Lower leg skin (tissue), 3 donors: Measurements from ENCODE around the gene MAST4.

ENCODE experiments used
- POLR2A ChIP-seq, 2 donors: fragments of 450-650 bp; IDR thresholded peaks; one replicate each; pipeline ENCODE4 v1.6.1; 2016 to 2017; ENCODE audit warnings: antibody characterized with exemption in 2 of 2, mild to moderate bottlenecking in 1 of 2, moderate library complexity in 1 of 2
- TF ChIP-seq, protein P1 (sequence below), 3 donors: fragments of 450-650 bp; IDR thresholded peaks; one replicate each; pipeline ENCODE4 v1.5.1; 2016; ENCODE audit warnings: antibody characterized with exemption in 3 of 3, mild to moderate bottlenecking in 3 of 3, moderate library complexity in 2 of 3

GRCh38 chr5:66929281-66929680 is 333.1 kb downstream of the MAST4 start:
- TF ChIP-seq, protein P1, sequence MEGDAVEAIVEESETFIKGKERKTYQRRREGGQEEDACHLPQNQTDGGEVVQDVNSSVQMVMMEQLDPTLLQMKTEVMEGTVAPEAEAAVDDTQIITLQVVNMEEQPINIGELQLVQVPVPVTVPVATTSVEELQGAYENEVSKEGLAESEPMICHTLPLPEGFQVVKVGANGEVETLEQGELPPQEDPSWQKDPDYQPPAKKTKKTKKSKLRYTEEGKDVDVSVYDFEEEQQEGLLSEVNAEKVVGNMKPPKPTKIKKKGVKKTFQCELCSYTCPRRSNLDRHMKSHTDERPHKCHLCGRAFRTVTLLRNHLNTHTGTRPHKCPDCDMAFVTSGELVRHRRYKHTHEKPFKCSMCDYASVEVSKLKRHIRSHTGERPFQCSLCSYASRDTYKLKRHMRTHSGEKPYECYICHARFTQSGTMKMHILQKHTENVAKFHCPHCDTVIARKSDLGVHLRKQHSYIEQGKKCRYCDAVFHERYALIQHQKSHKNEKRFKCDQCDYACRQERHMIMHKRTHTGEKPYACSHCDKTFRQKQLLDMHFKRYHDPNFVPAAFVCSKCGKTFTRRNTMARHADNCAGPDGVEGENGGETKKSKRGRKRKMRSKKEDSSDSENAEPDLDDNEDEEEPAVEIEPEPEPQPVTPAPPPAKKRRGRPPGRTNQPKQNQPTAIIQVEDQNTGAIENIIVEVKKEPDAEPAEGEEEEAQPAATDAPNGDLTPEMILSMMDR (IDR thresholded peaks at IDR 0.05) = no peak
- TF ChIP-seq POLR2A (IDR thresholded peaks at IDR 0.05) = no peak
